H1 (cell line): Measurements from ENCODE around the gene RABL3. TPM values are rescaled to one million over a fixed set of nuclear protein-coding genes. Genes with fewer than 3 reads are reported as not detected.

Experiments used
- SRF ChIP-seq: IDR thresholded peaks from 2 replicates; pipeline ENCODE4 v1.6.1; 2011; ENCODE audit warnings: mild to moderate bottlenecking, low read depth, low read length, moderate library complexity
- polyA plus RNA-seq, 7 experiments: library from polyadenylated mRNA; depleted of rRNA in 3 of 7; stranded (reverse) in 5 of 7; unstranded in 2 of 7; fragments of >200 nt in 5 of 7; fragments of 200-250 nt in 2 of 7; gene quantifications; 1 replicate in 5 of 7; 2 replicates in 1 of 7; 4 replicates in 1 of 7; pipeline versions ENCODE4 v1.2.1 to v1.2.3, GENCODE V29; 2011 to 2013; ENCODE audit warnings: missing spikeins in 2 of 7, mixed read lengths in 2 of 7
- total RNA-seq: library from RNA; stranded (reverse); fragmentation: NEBNext Ultra II Directional; extraction: Animal tissue kit (Norgen Biotek cat#: 25700); gene quantifications from 2 replicates; pipeline ENCODE4 v1.2.1, GENCODE V29; 2021
- TF ChIP-seq, protein P1 (sequence below): fragments of 300-600 bp; sonication (generic); IDR thresholded peaks from 2 replicates; pipeline ENCODE4 v1.7.1; 2012; ENCODE audit warnings: low read length, moderate library complexity, mild to moderate bottlenecking, inconsistent platforms; ENCODE audit not compliant: insufficient replicate concordance

The RABL3 gene
- total and polyA plus RNA-seq, 2 of the 8 experiments (the other 6 are each of a cell fraction or from before 2014, with no cell fraction given), result 4.4 to 19.2 TPM

DNA sequence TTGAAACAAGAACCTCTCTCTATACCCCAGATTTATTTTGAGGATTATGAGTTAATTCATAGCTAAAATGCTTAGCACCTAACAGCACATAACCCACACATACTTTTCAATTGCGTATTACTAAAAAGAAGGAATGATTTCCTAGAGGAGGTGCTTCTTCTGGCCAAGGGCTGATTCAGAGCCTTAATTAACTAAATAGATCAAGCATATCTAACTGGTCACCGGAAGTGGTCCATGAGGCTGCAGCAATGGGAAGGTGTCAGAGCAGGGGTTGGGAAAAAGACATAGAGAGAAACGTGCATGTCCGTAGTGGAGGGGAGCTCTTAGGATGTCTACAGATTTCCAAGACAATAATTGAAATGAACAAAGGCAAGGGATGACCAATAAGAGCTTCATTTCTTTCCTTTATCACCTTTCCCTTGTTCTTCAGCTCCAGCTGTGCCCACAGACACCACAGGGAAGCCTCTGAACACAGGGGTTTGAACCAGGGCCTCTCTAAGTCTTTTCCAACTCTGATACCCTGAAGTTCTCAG, 60.7 kb downstream of the RABL3 start (continued):
- TF ChIP-seq, protein P1, sequence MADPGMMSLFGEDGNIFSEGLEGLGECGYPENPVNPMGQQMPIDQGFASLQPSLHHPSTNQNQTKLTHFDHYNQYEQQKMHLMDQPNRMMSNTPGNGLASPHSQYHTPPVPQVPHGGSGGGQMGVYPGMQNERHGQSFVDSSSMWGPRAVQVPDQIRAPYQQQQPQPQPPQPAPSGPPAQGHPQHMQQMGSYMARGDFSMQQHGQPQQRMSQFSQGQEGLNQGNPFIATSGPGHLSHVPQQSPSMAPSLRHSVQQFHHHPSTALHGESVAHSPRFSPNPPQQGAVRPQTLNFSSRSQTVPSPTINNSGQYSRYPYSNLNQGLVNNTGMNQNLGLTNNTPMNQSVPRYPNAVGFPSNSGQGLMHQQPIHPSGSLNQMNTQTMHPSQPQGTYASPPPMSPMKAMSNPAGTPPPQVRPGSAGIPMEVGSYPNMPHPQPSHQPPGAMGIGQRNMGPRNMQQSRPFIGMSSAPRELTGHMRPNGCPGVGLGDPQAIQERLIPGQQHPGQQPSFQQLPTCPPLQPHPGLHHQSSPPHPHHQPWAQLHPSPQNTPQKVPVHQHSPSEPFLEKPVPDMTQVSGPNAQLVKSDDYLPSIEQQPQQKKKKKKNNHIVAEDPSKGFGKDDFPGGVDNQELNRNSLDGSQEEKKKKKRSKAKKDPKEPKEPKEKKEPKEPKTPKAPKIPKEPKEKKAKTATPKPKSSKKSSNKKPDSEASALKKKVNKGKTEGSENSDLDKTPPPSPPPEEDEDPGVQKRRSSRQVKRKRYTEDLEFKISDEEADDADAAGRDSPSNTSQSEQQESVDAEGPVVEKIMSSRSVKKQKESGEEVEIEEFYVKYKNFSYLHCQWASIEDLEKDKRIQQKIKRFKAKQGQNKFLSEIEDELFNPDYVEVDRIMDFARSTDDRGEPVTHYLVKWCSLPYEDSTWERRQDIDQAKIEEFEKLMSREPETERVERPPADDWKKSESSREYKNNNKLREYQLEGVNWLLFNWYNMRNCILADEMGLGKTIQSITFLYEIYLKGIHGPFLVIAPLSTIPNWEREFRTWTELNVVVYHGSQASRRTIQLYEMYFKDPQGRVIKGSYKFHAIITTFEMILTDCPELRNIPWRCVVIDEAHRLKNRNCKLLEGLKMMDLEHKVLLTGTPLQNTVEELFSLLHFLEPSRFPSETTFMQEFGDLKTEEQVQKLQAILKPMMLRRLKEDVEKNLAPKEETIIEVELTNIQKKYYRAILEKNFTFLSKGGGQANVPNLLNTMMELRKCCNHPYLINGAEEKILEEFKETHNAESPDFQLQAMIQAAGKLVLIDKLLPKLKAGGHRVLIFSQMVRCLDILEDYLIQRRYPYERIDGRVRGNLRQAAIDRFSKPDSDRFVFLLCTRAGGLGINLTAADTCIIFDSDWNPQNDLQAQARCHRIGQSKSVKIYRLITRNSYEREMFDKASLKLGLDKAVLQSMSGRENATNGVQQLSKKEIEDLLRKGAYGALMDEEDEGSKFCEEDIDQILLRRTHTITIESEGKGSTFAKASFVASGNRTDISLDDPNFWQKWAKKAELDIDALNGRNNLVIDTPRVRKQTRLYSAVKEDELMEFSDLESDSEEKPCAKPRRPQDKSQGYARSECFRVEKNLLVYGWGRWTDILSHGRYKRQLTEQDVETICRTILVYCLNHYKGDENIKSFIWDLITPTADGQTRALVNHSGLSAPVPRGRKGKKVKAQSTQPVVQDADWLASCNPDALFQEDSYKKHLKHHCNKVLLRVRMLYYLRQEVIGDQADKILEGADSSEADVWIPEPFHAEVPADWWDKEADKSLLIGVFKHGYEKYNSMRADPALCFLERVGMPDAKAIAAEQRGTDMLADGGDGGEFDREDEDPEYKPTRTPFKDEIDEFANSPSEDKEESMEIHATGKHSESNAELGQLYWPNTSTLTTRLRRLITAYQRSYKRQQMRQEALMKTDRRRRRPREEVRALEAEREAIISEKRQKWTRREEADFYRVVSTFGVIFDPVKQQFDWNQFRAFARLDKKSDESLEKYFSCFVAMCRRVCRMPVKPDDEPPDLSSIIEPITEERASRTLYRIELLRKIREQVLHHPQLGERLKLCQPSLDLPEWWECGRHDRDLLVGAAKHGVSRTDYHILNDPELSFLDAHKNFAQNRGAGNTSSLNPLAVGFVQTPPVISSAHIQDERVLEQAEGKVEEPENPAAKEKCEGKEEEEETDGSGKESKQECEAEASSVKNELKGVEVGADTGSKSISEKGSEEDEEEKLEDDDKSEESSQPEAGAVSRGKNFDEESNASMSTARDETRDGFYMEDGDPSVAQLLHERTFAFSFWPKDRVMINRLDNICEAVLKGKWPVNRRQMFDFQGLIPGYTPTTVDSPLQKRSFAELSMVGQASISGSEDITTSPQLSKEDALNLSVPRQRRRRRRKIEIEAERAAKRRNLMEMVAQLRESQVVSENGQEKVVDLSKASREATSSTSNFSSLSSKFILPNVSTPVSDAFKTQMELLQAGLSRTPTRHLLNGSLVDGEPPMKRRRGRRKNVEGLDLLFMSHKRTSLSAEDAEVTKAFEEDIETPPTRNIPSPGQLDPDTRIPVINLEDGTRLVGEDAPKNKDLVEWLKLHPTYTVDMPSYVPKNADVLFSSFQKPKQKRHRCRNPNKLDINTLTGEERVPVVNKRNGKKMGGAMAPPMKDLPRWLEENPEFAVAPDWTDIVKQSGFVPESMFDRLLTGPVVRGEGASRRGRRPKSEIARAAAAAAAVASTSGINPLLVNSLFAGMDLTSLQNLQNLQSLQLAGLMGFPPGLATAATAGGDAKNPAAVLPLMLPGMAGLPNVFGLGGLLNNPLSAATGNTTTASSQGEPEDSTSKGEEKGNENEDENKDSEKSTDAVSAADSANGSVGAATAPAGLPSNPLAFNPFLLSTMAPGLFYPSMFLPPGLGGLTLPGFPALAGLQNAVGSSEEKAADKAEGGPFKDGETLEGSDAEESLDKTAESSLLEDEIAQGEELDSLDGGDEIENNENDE, result no peak
- no peak for TF ChIP-seq SRF
